Inflammatory macrophage treated with lipopolysaccharide for 4 hours (primary cell): Measurements from ENCODE around the gene FBN2.
A peak's percentile ranks its signal among the peaks of the same experiment; 100 is the strongest.
"Not testable (repeated sequence)": the region's sequence is repeated elsewhere in the genome, so short reads cannot be mapped to it uniquely, and the experiment has no call there.

Experiments
- DNase-seq: peaks from one replicate; pipeline ENCODE4 v3.0.0-alpha.2; 2020

FBN2 gene

DNA sequence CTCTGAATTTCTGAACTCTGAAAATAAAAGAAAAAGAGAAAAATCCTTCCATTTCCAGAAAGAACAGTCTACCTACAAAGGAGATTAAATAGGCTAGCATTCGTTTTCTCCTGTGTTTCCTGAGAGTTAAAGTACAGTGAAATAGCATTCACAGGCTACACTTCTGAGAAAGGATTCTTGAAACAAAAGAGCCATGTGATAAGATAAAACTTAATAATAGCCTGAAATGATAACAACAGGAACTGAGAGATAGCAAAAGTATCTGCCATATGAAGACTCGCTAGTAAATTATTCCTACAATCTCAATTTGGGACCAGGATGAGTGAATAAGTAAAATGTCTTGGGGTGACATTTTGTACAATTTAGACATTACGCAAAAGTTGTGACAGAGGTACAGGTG, 62.4 kb downstream of the FBN2 start:
- no peak for DNase-seq

DNA sequence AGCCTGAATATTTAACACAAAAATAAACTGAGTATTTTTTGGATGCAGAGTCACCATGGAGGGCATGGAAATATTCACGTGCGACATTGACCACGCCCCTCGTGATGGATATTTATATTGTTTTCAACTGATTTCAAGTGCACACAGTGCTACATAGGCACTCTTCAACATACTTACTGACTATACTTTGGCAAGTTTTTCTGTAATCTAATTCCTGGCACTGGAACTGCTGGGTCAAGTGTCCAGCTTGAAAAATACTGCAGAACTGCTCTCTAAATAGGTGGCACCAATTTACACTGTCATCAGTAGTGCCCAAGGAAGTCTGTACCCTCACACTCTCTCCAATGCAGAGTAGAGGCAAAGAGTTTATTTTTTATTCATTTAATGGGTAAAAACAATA, 65.1 kb downstream of the FBN2 start:
- DNase-seq, result no peak

DNA sequence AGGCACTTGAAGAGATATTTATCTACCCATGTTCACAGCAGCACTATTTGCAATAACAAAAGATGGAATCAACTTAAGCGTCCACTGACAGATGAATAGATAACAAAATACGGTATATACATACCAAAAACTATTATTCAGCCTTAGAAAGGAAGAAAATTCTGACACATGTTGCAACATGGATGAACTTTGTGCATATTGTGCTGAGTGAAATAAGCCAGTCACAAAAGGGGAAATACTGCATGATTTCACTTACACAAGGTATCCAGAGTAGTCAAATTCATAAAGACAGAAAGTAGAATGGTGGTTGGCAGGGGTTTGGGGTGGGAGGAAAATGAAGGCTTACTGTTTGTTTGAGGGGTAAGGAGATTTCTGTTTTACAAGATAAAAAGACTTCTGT, 66.0 kb downstream of the FBN2 start:
- peak; percentile 69 for DNase-seq

DNA sequence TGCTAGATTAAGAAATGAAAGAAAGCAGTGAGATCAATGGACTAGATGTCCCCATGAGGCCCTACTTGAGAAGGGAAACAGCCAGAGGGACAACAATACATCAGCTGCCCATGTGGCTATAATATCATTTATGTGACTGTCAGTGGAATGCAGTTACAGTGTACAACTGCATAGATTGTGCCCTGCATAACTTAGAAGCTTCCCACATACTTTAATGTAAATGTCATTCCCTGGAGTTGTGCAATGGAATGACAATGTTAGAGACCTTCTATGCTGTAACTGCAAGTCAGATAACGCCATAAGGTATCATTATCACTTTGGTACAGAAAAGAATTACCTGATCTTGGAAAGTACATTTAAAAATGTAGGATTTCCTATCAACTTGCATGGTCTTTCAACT, 67.4 kb downstream of the FBN2 start:
- DNase-seq, result no peak

DNA sequence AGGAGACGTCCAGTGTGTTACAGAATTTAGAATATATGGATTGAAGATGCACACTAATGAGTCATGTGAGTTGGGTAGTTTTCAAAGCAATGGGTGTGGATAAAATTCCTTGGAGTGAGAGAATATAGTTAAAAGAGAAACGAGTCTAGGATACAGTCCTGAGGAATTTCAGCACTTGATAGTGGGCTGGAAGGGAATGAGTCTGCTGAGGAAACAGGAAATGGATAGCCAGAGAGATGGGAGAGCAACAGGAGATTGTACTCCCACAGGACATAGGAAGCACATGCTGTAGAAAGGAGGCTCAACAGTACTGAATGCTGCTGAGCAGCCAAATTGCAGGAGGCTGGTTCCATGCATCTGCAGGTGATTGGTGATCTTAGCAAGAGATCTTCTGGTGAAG, 68.1 kb downstream of the FBN2 start:
- DNase-seq, result no peak

DNA sequence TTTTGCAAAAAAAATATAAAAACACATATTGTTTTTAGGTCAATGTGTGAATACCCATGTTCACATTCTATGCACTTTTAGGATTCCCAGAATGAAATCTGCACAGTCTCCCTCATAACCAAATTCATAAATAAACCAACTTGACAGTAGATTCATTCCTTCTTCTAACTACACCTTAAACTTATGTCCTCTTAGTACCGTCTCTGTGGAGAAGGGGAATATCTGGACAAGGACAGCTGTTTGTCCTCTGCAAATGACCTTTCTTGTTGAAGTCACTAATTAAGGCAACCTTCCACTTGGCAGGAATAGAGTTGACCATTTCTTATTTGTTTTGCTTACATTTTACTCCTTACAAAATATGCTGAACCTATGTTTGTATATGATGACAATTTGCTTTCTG, 71.1 kb downstream of the FBN2 start:
- no peak for DNase-seq

DNA sequence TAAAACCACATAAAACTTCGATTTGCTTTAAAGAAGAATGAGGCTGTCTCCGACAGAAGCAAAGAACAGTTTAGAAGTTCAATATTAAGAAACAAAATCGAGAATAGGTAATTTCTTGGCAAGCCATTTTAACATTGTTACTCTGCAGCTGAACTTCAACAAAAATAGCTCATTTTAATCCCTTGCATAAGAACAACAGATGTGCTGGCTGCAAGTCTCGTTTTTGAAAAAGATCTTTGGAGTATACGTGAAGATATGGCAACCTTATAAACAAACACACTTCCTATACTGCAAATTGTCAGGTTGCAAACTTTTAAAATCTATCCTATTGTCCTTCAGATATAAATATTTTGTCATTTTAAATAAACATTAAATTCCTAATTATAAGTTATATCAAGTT, 71.5 kb downstream of the FBN2 start:
- no peak for DNase-seq

DNA sequence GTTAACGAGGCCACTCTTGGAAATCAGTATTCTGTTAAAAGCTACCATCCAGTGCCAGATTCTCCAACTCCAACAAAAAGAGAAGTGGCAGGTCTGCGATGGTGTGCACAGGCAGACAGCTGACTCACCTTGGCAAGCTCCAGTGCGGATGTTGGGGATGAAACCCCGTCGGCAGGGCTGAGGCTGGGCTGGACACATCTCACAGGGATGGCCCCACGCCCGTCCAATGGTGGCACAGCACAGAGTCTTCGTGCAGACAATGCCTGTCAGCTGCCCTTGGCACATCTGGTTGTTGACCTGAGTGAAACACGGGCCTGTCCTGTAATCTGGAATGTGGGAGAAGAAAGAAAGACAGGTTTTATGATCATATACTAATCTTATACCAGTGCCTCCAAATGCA, 73.4 kb downstream of the FBN2 start:
- no peak for DNase-seq

DNA sequence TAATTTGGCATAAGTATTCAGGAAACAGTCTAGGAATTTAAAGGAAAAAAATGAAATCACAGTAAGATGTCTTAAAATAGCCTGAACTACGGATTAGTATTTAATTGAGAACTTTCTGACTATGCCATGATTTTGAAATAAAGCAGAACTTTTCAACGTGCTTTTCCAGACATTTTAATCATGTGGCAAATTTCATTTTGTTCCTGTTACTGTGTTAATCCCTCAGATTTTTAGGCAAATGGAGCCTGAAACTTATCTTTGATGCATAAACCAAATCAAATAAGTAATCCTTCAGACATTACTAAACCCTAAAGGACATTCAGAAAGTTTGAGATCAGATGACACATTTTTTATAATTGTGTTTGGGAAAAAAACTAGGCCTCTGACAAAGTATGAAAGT, 75.7 kb downstream of the FBN2 start:
- DNase-seq, result no peak

DNA sequence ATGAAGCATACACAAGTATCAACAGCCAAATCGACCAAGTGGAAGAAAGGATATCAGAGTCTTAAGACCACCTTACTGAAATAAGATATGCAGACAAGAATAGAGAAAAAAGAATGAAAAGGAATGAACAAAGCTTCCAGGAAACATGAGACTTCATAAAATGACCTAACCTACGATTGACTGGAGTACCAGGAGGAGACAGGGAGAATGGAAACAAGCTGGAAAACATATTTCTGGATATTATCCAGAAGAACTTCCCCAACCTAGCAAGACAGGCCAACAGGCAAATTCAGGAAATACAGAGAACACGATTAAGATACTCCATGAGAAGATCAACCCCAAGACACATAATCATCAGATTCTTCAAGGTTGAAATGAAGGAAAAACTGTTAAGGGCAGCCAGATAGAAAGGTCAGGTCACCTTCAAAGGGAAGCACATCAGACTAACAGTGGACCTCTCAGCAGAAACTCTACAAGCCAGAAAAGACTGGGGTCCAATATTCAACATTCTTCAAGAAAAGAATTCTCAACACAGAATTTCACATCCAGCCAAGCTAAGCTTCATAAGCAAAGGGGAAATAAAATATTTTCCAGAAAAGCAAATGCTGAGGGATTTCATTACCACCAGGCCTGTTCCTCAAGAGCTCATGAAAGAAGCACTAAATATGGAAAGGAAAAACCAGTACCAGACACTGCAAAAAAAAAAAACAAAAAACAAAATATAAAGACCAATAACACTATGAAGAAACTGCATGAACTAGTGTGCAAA, 80.7 kb downstream of the FBN2 start:
- not testable (repeated sequence) for DNase-seq

DNA sequence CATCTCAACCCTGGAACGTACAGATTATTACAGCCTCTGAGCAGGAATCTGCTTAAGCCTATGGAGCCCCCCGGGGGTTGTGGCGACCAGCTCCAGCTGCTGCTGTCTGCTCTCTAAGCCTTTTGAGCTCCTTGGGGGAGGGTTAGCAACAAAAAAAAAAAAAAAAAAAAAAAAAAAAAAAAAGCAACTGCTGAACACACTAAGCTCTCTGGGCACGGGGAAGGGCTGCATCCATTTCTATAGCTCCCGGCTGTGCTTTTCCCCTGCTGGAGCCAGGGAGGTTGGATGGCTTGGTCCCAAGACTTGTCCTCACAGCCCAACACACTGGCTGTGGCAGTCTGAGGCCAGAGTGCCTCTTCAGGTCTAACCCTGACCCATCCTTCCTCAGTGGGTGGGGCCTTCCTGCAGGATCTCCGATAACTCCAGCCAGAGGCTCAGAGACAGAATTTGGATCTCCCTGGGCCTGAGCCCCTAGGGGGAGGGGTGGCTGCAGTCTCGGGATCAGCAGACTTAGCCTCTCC, 82.1 kb downstream of the FBN2 start:
- DNase-seq, result no peak

DNA sequence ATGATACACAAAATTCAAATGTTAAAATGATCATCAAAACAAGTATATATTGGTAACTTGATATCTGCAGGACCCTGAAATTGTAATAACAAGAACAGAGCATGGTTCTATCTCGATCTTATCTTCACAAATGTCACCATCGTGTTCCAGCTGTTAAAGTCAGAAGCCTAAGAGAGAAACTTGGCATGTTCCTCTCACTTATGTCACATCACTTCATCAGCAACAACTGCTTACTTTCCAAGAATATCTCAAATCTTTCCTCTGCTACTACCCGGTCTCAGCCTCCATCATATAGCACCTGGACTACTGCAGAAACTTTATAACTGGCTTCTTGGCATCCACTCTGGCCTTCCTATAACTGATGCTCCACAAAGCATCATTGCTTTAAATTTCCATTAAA, 84.9 kb downstream of the FBN2 start:
- no peak for DNase-seq

DNA sequence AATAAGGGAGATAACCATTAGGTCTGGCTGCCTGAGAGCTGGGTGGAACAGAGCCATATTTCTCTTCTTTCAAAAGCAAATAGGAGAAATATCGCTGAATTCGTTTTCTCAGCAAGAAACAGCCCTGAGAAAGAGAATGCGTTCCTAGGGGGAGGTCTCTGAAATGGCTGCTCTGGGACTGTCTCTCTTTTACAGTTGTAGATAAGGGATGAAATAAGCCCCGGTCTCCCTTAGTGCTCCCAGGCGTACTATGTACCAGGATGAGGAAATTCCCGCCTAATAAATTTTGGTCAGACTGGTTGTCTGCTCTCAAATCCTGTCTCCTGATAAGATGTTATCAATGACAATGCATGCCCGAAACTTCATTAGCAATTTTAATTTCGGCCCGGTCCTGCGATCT, 90.8 kb downstream of the FBN2 start:
- not testable (repeated sequence) for DNase-seq

DNA sequence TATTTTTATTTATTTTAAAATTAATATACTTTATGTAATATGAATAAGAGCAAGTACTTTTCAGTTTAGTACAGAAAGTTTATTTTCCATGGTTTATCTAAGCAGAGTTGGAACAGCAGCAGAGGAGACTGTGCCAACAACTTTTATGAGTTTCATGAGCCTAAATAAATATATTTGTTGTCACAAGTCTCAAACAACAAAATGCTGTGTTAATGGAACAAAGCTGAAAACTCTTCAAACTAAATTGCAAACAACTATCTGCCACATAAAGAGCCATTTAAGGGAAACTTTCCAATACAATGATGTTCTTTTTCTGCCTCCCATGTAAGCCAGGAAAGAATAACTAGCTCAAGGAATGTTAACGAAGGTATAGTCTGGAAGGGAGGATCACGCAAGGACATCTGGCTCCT, 96.1 kb downstream of the FBN2 start:
- no peak for DNase-seq

DNA sequence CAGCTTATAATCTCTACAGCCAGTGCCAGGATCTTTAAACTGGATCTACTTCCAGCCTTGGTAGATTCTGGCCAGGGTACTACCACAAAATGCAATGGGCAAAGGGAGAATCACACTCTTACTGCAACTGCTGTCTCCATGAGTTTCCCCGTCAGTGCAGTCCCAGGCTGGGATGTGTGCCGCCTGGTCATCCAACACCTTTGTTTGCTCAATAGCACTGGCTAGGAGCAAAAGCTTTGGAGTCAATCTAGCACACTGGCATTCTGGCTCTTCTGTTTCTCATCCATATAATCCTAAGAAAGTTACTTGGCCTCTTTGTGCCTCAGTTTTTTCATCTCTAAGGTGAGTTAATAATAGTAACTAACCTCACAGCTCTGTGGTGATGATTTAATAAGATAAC, 96.9 kb downstream of the FBN2 start:
- no peak for DNase-seq

DNA sequence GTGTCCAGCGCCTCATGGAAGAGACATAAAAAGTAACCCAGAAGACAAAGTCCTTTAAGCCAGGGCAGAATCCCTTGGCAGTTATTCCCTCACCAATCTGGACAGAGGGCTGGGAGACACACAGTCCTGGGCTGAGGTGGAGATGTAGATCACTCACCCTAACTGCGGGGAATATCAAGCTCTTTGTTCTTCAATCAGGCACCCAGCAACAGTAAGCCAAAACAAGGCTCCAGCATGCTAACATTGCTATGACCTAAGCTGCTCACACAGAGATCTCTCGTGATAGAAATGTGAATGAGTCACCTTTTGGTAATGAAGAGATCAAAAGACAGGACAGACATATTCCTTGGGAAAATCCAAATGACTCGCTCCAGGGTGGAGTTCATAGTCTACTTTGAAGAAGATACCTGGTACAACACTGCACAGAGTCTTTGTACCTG, 101.3 kb downstream of the FBN2 start:
- no peak for DNase-seq

DNA sequence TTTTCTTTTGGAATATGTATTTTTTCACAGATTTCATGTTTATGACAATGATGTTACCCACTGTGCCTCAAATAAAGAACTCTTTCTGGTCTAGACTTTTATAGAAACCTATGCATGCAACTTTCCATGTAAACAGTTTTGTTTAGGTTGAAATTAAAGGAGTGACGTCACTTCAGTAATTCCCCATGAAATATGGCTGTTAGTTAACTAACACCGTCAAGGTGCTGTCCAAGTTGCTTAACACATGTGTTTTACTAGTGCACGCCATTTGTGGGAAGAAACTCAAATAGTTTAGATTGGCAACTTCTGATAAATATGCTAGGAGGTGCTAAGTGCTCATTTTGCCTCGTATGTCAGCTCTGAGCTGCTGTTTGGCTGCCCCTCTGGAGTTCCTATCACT, 102.2 kb downstream of the FBN2 start:
- no peak for DNase-seq

DNA sequence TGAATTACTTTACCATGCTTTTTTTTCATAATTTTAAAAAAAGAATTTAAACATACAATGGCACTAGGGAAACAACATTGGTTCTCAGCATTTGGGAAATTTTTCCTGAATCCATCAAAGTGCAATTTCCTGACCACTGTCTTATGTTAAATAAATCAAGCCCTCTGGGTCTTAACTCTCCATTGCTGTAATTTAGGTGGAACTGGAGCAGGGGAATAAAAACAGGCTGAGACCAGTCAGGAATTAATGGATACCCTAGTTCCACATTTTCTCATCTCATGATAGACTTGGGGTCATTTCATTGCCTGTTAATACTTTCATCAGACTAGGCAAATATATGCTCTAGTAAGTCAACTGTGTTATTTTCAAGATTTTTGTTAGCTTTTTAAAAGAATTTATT, 103.1 kb downstream of the FBN2 start:
- no peak for DNase-seq

DNA sequence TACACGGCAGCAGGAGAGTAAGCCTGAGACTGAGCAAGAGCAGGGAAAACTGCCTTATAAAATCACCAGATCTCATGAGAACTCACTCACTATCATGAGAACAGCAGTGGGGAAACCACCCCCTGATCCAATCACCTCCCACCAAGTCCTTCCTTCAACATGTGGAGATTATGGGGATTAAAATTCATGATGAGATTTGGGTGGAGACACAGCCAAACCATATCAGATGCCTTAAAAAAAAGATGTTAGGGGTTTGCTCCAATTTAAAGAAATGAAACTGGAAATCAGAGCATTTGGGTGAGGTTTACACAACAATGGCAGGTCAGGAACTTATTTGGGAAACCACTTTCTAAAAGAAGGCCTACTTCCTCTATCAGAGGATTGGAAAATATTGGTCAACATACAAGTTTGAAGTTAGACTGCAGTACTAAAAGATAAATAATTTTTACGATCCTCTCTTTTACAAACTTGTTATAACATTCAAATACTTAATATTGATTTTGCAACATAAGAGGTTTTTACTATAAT, 105.1 kb downstream of the FBN2 start:
- DNase-seq, result peak; percentile 77

DNA sequence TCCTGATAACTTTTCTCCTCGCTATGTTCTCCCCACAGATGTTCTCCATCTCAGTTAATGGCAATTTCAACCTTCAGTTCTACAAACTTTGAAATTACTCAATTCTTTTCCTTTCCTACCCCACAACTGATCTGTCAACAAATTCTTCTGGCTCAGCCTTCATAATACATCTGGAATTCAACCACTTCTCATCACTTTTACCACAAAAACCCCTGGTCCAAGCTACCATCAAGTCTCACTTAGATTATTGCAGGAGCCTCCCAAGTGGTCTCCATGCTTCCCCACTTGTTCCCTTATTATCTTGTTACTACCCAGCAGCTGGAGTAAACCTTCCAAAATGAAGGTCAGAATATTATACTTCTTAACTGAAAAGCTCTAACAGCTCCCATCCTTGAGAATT, 110.1 kb downstream of the FBN2 start:
- DNase-seq, result no peak

DNA sequence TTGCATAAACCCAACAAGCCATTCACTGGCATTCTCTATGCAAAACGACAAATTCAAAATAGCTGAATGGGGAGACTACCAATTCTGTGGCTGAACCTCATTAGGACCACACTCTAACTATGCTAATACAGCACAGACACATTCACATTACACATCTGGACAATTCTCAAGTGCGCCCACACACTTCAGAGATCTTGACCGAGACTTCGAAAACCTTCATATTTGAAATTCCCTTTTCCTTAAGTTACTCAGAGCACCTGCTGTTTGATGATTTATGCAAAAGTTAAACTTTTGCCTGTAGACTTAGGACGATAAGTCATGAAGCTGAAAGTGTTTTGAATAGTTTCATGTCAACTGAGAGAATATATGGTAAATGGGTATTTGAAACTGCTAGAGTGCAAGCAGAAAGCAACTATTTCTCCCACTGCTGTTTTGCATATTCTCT, 111.9 kb downstream of the FBN2 start:
- no peak for DNase-seq

DNA sequence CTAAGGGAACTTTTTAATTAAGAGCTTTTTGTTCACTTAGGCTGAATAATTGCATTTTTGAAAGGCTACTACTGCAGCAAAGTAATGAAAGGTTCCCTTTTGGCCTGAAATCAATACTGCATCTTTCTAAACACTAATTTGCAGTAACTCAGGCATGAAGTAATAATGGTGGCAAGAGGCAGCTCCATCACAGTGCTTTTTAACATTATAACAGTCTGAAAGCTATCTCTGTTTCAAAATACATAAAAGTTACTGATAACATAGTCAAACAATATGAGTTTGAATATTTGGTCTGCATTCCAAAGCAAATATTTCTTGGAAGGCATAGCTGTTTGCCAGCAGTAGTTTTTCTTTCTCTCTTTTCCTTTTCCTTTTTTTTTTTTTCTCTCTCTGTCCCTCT, 113.4 kb downstream of the FBN2 start:
- no peak for DNase-seq

DNA sequence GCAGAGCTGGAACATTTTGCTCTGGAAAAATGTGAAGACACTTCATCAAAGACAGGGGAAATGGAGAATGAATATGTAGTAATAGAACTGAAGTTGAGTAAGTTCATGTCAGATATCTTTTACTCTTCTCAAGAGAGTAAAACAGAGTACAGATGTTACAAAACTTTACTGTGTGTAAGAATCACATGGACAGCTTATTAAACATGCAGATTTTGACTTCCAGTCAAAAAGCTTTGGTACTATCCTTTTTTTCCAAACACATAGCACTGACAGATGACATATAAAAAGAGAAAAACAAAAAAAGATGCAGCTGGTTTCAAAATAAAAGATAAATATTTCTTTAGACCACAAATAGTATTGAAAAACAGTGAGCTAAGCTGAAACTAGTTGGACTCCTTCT, 115.4 kb downstream of the FBN2 start:
- no peak for DNase-seq

DNA sequence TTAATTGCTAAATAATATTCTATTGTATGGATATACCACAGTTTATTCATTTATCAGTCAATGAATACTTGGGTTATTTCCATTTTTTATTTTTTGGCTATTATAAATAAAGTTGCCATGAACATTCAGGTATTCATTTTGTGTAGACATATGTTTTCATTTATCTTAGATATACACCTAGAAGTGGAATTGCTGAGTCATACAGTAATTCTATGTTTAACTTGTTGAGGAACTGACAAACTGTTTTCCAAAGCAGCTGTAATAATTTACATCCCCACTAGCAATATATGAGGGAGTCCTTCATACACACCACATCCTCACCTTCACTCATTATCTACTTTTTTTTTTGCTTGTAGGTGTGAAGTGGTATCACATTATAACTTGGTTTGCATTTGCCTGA, 123.6 kb downstream of the FBN2 start:
- no peak for DNase-seq

DNA sequence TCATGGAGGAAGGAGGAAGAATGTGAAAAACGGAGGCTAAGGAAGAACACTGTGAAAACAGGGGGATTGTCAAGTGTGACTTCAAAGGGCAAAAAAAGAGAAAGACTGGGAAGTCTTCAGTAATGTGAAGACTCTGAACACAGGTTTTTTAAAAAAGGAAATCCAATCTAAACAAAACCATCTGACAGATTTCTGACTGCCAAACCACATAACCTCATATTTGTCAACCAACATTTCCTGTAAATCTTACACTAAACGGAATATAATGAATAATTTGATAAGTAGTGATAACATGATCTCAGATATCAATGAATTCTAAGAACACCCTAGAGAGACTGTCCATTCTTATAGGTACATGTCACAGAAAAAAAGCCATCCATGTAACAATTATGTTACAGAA, 124.7 kb downstream of the FBN2 start:
- no peak for DNase-seq
